Measurements from ENCODE around the gene MRPS18A. TPM values are rescaled to one million over a fixed set of nuclear protein-coding genes. Genes with fewer than 3 reads are reported as not detected.

Gene MRPS18A
- 57.0 and 59.1 TPM in 2 replicates for total RNA-seq

GRCh38 chr6:43687437-43688347 lies at the start of gene MRPS18A:
Gene MRPS18A (minus strand): TSS chr6:43687791. CDS start chr6:43687779, 12 bp downstream.
- intact Hi-C loops (cut with micrococcal nuclease) = loop anchor here (1.0 to 5.0 kb wide), 4 partner anchors 17 to 85 kb away; partner anchors contain the start of gene VEGFA
- CTCF ChIA-PET = no interaction called here

GRCh38 chr6:43736844-43737243 lies 49.3 kb upstream of the MRPS18A start:
- intact Hi-C loops (cut with micrococcal nuclease) = no loop called here
- CTCF ChIA-PET = no interaction called here
- no peak for ATAC-seq (ENCODE audit: low read depth)

More at GRCh38 chr6:43687437-43688347, at the start of gene MRPS18A:
- DNase-seq = peak; percentile 70
- H3K9me3 Mint-ChIP-seq = no peaks in the 10 kb centered on the region
- H3K4me3 Mint-ChIP-seq = peak within 1 kb of the TSS; percentile 95
- POLR2A ChIA-PET = interaction anchor here (1.0 to 3.0 kb wide), 5 partner anchors 18 to 82 kb away, joined by 3 to 27 read pairs (median 7); partner anchors contain the start of genes GTPBP2 and VEGFA
- H3K4me1 Mint-ChIP-seq = peaks cover 52% of the 10 kb centered on the region
- H3K27ac Mint-ChIP-seq = peak within 1 kb of the TSS; percentile 85
- TF ChIP-seq CTCF (IDR thresholded peaks at IDR 0.05) = no peak
- H3K36me3 Mint-ChIP-seq (ENCODE audit: low read depth) = peaks cover 15% of the 10 kb centered on the region
- H3K27me3 Mint-ChIP-seq = no peaks in the 10 kb centered on the region
- peak; percentile 89 for ATAC-seq (ENCODE audit: low read depth)

GRCh38 chr6:43736211-43736786 lies 48.7 kb upstream of the MRPS18A start:
- DNase-seq (peak; percentile 4), ATAC-seq (ENCODE audit: low read depth) (no peak)
- no peak for TF ChIP-seq CTCF (IDR thresholded peaks at IDR 0.05)
- Mint-ChIP-seq H3K9me3 (peaks cover 11% of the 10 kb centered on the region), H3K4me1 (peaks cover 10% of the 10 kb centered on the region), H3K27ac (no peak overlapping the region), H3K4me3 (no peak overlapping the region), H3K27me3 (peaks cover 1% of the 10 kb centered on the region), H3K36me3 (ENCODE audit: low read depth) (no peaks in the 10 kb centered on the region)
- intact Hi-C loops (cut with micrococcal nuclease) = no loop called here
- CTCF ChIA-PET = no interaction called here
- POLR2A ChIA-PET = no interaction called here

More at GRCh38 chr6:43736844-43737243, 49.3 kb upstream of the MRPS18A start:
- no peak for TF ChIP-seq CTCF (IDR thresholded peaks at IDR 0.05)
- no peaks in the 10 kb centered on the region for H3K36me3 Mint-ChIP-seq (ENCODE audit: low read depth)
- no peak overlapping the region for H3K27ac Mint-ChIP-seq
- peaks cover 6% of the 10 kb centered on the region for H3K9me3 Mint-ChIP-seq
- DNase-seq = peak; percentile 9
- H3K4me3 Mint-ChIP-seq = no peak overlapping the region
- H3K27me3 Mint-ChIP-seq = peaks cover under 1% of the 10 kb centered on the region
- peaks cover 10% of the 10 kb centered on the region for H3K4me1 Mint-ChIP-seq
- POLR2A ChIA-PET = no interaction called here

GRCh38 chr6:43735642-43736199 lies 48.1 kb upstream of the MRPS18A start:
- ATAC-seq (ENCODE audit: low read depth) (no peak), DNase-seq (peak; percentile 5)
- Mint-ChIP-seq H3K4me3 (no peak overlapping the region), H3K4me1 (peaks cover 10% of the 10 kb centered on the region), H3K36me3 (ENCODE audit: low read depth) (peaks cover 1% of the 10 kb centered on the region), H3K27me3 (peaks cover 1% of the 10 kb centered on the region), H3K27ac (no peak overlapping the region), H3K9me3 (peaks cover 15% of the 10 kb centered on the region)
- no peak for TF ChIP-seq CTCF (IDR thresholded peaks at IDR 0.05)
- CTCF ChIA-PET = no interaction called here
- POLR2A ChIA-PET = no interaction called here
- intact Hi-C loops (cut with micrococcal nuclease) = no loop called here

GRCh38 chr6:43734294-43734665 lies 46.7 kb upstream of the MRPS18A start:
- Mint-ChIP-seq H3K27me3 (peaks cover 1% of the 10 kb centered on the region), H3K27ac (no peak overlapping the region), H3K4me3 (no peak overlapping the region), H3K4me1 (peaks cover 10% of the 10 kb centered on the region), H3K36me3 (ENCODE audit: low read depth) (peaks cover 1% of the 10 kb centered on the region), H3K9me3 (peaks cover 18% of the 10 kb centered on the region)
- CTCF ChIA-PET = no interaction called here
- POLR2A ChIA-PET = interaction anchor here (1.0 kb wide), 1 partner anchor 36 kb away, joined by 6 read pairs; the partner anchor contains the start of gene VEGFA
- intact Hi-C loops (cut with micrococcal nuclease) = no loop called here
- TF ChIP-seq CTCF (IDR thresholded peaks at IDR 0.05) = no peak
- ATAC-seq (ENCODE audit: low read depth) (no peak), DNase-seq (no peak)

Data from activated B cell treated with CpG ODN at 0.5 μM for 24 hours (primary cell).